ENCODE measurements around the gene PIK3CB. TPM values are rescaled to one million over a fixed set of nuclear protein-coding genes. Genes with fewer than 3 reads are reported as not detected.
"Not testable (repeated sequence)": the region's sequence is repeated elsewhere in the genome, so short reads cannot be mapped to it uniquely, and the experiment has no call there.

PIK3CB gene
- total and polyA plus RNA-seq, 2 of the 8 experiments (the other 6 are each of a cell fraction or from before 2014, with no cell fraction given), result 8.3 to 35.2 TPM

DNA sequence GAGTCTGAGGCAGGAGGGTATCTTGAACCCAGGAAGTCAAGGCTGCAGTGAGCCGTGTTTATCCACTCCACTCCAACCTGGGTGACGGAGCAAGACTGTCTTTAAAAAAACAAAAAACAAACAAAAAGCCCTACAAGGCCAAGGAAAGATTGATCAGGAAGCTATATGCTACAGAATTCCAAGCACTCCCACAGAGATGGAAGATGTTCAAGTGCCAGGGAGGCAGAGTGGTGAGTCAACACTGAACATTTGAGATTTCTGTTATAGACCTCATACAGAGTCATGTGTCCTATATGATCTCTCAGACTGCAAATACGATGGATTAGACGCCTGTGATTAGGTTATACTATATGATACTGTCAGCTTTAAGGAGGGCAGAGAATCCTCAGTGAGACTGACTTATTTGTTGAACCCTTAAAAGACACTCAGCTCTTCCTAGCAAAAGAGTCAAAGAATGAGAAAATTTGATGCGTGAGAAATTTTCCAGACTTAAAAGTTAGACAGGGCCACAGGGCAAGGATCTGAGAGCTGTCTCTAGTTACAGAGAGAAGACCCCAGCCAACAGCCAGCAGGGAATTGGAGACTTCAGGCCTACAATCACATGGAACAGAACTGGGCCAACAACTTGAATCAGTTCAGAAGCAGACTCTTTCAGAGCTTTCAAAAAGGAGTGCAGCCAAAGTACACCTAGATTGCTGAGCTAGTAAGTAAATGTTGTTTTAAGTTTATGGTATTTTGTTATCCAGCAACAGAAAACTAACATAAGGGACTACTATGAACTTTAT, 107.6 kb downstream of the PIK3CB start (continued):
- TF ChIP-seq SP4 (IDR thresholded peaks at IDR 0.05; ENCODE audit: low read length), result no peak
- no peak for TF ChIP-seq KDM4A (IDR thresholded peaks at IDR 0.05; ENCODE audit: low read depth, low read length, severe bottlenecking)

- DNase-seq (ENCODE audit: low read depth in 1 of 2, low spot score in 2 of 2); H2AK5ac ChIP-seq (ENCODE audit: low read depth, low read length); H3K36me3 ChIP-seq (ENCODE audit: control insufficient read depth in 2 of 4, insufficient read depth in 4 of 4, low read length in 3 of 4); H4K5ac ChIP-seq (ENCODE audit: insufficient read length, low read depth, low read length); H2BK120ac ChIP-seq (replicated peaks; ENCODE audit: low read depth, low read length); H3K4me3 ChIP-seq (ENCODE audit: extremely low read depth in 1 of 4, insufficient read depth in 2 of 4, low read depth in 3 of 4, low read length in 4 of 4); H3K4me2 ChIP-seq (ENCODE audit: insufficient read depth in 1 of 2, low read depth in 2 of 2, low read length in 2 of 2); H3K56ac ChIP-seq (replicated peaks; ENCODE audit: insufficient read length, low read depth, low read length); H2BK15ac ChIP-seq (ENCODE audit: low read length); H3K4ac ChIP-seq (replicated peaks; ENCODE audit: insufficient read length, low read depth, low read length); H4K20me1 ChIP-seq (replicated peaks in 1 of 2; ENCODE audit: control insufficient read depth in 1 of 2, insufficient read depth in 2 of 2, low read length in 2 of 2); H2AFZ ChIP-seq (ENCODE audit: low read length); H3K23ac ChIP-seq (ENCODE audit: insufficient read length); H3K27me3 ChIP-seq (replicated peaks in 1 of 4; ENCODE audit: control insufficient read depth in 3 of 4, extremely low read depth in 1 of 4, insufficient read depth in 3 of 4, low read length in 3 of 4); H3K18ac ChIP-seq (ENCODE audit: extremely low read depth, low read length); H2BK5ac ChIP-seq (ENCODE audit: low read depth, low read length); H2BK20ac ChIP-seq (ENCODE audit: low read length); H3K9me3 ChIP-seq (ENCODE audit: insufficient read depth in 2 of 2, low read depth in 1 of 2, low read length in 1 of 2); H3K23me2 ChIP-seq (ENCODE audit: low read depth, low read length); H3K79me2 ChIP-seq (ENCODE audit: control insufficient read depth in 1 of 2, insufficient read depth in 2 of 2, low read length in 2 of 2); H2BK12ac ChIP-seq (ENCODE audit: low read depth, low read length); FAIRE-seq; H3K9ac ChIP-seq (replicated peaks in 1 of 4; ENCODE audit: extremely low read depth in 1 of 4, low read depth in 3 of 4, low read length in 3 of 4); H4K8ac ChIP-seq (ENCODE audit: extremely low read depth, insufficient read depth, low read length); H3K79me1 ChIP-seq (ENCODE audit: low read depth, low read length); H4K91ac ChIP-seq (replicated peaks; ENCODE audit: insufficient read length, low read length); H3K4me1 ChIP-seq (replicated peaks in 1 of 4; ENCODE audit: control insufficient read depth in 3 of 4, insufficient read depth in 4 of 4, low read length in 3 of 4); H3K27ac ChIP-seq (ENCODE audit: low read depth, low read length); H3K14ac ChIP-seq (ENCODE audit: insufficient read length): not testable (repeated sequence)
- WGBS, 2 experiments (ENCODE audit: extremely low coverage in 1 of 2, insufficient coverage in 1 of 2, insufficient read length in 1 of 2, insufficient replicate concordance in 2 of 2, low coverage in 1 of 2, low lambda C conversion rate in 2 of 2, missing lambda C conversion rate in 1 of 2), result 88% methylated on average over 2 of the region's 2 CpGs; no CpG with 5 or more reads in 1 of the 2 experiments
- ChIA-PET CTCF (ENCODE audit: partially characterized antibody) (interaction anchor here (1.8 kb wide), 1 partner anchor 184 kb away, joined by 4 read pairs; no protein-coding TSS in a partner anchor), POLR2A (ENCODE audit: partially characterized antibody) (interaction anchor here (1.2 to 1.3 kb wide), 2 partner anchors 8 to 10 kb away, joined by 4 read pairs; no protein-coding TSS in a partner anchor)
Observed at GRCh38 chr3:138726042-138726441, 108.7 kb downstream of the PIK3CB start.
